ENCODE results near the gene MORN4. TPM values are rescaled to one million over a fixed set of nuclear protein-coding genes. Genes with fewer than 3 reads are reported as not detected.

MORN4 gene
- total and polyA plus RNA-seq, 2 of the 13 experiments (the other 11 are each of a cell fraction or from before 2014, with no cell fraction given) = 3.4 to 9.1 TPM

GRCh38 chr10:97584060-97584797, 49.1 kb downstream of the MORN4 start, which contains the start of gene HOGA1 (continued):
- TF ChIP-seq REL (CRISPR knock-in tag; conservative IDR thresholded peaks at IDR 0.05) = no peak
- no peak for TF ChIP-seq ATM (IDR thresholded peaks at IDR 0.05; ENCODE audit: borderline replicate concordance)
- no peak for TF ChIP-seq ZNF280D (CRISPR knock-in tag; IDR thresholded peaks at IDR 0.05)
- no peak for TF ChIP-seq TEAD3 (CRISPR knock-in tag; optimal IDR thresholded peaks at IDR 0.05; ENCODE audit: borderline replicate concordance)
- peak; percentile 75; the same call in 1 of the 2 replicates for TF ChIP-seq SAP130 (CRISPR knock-in tag; IDR thresholded peaks at IDR 0.05; ENCODE audit: low read depth)
- TF ChIP-seq TFE3 (CRISPR knock-in tag; IDR thresholded peaks at IDR 0.05) = no peak; the same call in 1 of the 2 replicates
- TF ChIP-seq ZBTB8A (CRISPR knock-in tag; IDR thresholded peaks at IDR 0.05; ENCODE audit: borderline replicate concordance, low read depth) = no peak
- no peak for TF ChIP-seq ZNF256 (CRISPR knock-in tag; conservative IDR thresholded peaks at IDR 0.05)
- TF ChIP-seq PTBP1 (IDR thresholded peaks at IDR 0.05; ENCODE audit: low read depth, low read length, poor library complexity, severe bottlenecking) = no peak
- TF ChIP-seq ZNF557 (CRISPR knock-in tag; IDR thresholded peaks at IDR 0.05) = no peak
- TF ChIP-seq NBN (conservative IDR thresholded peaks at IDR 0.05) = no peak
- no peak; the same call in 1 of the 2 replicates for TF ChIP-seq ZMAT3 (CRISPR knock-in tag; conservative IDR thresholded peaks at IDR 0.05)
- no peak for TF ChIP-seq TCF12 (IDR thresholded peaks at IDR 0.05)
- no peak for TF ChIP-seq TCF12 (CRISPR knock-in tag; IDR thresholded peaks at IDR 0.05)
- no peak for TF ChIP-seq DBP (CRISPR knock-in tag; IDR thresholded peaks at IDR 0.05; ENCODE audit: not compliant biosample characterization)
- peak; percentile 23; the same call in 1 of the 2 replicates for TF ChIP-seq ZNF501 (CRISPR knock-in tag; IDR thresholded peaks at IDR 0.05)
- no peak for TF ChIP-seq ZNF839 (CRISPR knock-in tag; IDR thresholded peaks at IDR 0.05; ENCODE audit: borderline replicate concordance)
- TF ChIP-seq ZNF563 (CRISPR knock-in tag; IDR thresholded peaks at IDR 0.05) = no peak
- no peak for TF ChIP-seq ZNF24 (IDR thresholded peaks at IDR 0.05)
- peak; percentile 34; the same call in 1 of the 2 replicates for TF ChIP-seq PBX2 (CRISPR knock-in tag; IDR thresholded peaks at IDR 0.05)
- TF ChIP-seq NR0B2 (CRISPR knock-in tag; IDR thresholded peaks at IDR 0.05) = no peak
- no peak for TF ChIP-seq ZNF329 (CRISPR knock-in tag; IDR thresholded peaks at IDR 0.05; ENCODE audit: low read depth)

Data from HepG2 (cell line).